COR-L47 (cell line): ENCODE data around the gene KCNK16.
A peak's percentile ranks its signal among the peaks of the same experiment; 100 is the strongest.

Experiments
- DNase-seq: peaks from one replicate; lab custom pipeline; 2025; lab: John Stamatoyannopoulos, UW

The KCNK16 gene

DNA sequence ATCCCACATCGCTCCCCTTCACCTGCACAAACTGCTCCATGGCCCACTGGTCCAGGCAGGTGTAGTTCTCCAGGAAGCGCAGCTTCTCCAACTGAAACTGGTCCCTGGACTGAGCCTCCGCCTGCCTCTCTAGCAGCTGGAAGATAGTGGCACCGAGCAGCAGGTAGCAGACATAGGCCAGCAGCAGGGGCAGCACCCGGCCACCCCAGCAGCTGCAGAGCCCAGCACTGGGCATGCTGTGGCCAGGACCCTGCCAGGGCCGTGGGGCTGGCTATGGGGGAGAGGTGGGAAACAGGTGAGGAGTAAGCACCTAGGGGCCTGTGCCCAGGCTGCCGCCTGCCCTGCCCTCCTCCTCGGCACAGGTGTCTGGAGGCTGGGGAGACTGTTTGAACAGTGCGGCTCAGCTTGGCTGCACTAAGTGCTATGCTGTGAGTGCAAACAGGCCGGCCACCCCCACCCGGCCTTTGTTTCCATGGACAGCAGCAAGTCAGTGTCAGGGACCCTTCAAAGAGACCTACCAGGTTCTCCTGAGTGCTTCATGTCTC, at the start of gene KCNK16:
KCNK16 (minus strand) TSS at position 397 of the 545 bp plus-strand sequence; CDS start at position 235, 162 bp downstream.
- DNase-seq = peak; percentile 9

DNA sequence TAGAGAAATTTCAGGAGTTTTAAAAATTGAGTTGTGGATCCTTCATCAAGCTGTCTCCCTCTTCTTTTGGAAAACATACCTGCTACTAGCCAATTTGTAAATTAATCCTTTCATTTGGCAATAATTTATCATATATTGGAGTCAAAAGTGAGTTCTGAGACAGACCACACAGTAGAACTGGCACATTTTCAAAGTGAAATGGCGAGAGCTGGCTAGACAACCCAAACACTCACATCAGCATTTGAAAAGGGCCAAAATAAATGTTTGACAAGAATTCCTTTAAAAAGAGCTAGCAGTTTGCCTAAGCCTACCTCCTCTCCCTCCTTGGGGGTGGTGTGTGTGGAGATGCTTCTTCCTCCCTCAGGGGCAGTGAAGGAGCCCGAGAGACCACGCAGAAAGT, 47.9 kb upstream of the KCNK16 start:
- DNase-seq = no peak

DNA sequence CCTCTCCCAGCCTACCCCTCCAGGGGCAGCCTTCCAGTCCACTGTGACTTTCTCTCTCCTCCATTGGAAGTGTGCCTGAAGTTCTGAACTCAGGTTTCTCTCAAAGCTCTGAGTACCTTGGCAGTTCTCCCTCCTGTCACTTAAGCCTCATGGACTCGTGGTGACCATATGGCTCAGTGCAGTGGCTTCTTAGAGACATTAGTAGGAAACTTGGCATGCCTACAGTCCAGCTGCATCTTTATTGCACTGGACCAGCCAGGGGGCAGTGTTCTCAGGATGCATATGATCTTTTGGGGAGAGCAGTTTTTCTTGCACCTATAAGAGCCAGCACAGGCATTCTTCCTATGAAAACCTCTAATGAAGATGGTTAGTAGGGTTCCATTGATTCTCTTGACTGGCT, 47.5 kb upstream of the KCNK16 start:
- DNase-seq = no peak

DNA sequence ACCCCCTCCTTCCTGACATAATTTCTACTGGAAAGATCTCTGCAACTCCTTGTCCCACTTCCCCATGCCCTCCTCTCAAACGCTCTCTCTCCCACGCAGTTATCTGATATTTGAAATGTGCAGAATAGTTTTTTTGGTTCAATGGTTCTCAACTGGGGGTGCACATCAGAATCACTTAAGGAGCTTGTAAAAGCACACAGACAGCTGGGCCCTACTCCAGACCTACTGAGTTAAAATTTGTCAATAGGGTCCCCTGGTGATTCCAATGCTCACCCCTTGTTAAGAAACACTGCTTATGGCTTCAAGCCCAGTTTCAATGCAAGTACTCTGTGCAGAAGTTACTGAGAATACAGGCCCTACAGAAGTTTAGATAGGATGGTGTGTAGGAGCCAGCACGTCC, 45.2 kb upstream of the KCNK16 start:
- DNase-seq = no peak

DNA sequence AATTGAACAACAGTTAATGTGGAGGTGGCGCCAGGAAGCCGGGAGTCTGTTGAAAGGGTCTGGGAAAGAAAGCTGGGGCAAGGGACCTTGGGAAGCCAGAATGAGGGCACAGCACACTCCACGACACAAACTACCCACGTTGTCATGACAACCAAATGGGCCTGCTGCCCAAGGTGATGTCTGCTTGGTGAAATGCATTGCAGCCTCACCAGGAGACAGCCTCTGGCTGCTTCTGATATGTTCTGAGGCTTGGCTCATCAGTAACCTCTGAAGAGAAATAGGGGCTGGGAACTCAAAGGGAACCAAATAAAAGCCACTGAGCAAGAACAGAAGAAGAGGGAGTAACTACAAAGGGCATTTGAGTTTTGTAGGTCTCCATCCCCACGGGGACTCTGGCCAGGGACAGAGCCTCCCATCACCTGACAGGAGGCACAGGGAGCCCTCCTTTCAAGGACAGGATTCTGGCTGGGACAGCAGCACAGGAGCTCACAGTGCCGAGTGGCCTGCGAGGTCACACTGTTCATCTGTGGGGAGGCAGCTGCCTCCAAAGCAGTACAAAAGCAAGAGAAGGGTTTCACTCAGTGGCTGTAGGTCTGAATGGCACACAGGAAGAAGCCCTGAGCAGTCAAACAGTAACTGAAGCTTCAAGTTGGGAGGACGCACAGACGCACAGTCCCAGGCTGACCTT, 44.6 kb upstream of the KCNK16 start:
- DNase-seq = peak; percentile 19

DNA sequence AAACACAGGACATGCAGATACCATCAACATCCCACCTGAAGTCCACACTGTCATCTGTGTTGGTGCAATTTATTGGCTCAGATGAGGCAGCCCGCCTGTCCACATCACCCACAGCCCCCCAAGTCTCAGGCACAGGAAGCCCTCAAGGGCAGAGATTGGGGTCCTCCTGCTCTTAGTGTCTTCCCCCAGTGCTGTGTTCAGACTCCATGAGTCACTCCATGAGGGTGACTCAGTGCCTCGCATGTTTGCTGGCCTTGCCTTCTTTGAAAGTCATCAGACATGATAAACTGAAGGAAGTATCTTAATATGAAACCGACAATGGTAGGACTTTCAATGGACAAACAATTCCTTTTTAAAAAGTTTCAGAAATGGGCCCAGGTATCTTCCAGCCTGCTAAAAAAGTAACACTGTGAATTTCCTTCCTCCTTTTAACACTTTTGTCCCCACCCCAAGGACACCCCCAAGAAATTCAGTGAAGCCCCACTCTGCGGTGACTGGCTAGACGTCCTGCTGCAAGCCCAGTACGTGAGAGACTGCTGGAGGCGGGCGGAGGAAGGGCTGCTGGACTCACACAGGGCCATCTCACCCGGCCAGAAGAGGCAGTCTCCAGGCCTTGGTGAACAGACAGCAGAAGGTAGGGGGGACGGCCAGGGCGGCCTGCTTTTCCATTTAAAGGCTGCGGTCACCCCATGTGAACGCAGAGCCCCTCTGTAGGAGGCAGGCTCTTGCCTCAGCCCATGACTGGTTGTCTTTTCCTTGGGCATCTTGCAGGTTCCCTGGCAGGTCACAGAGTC, 43.0 kb upstream of the KCNK16 start:
- no peak for DNase-seq

DNA sequence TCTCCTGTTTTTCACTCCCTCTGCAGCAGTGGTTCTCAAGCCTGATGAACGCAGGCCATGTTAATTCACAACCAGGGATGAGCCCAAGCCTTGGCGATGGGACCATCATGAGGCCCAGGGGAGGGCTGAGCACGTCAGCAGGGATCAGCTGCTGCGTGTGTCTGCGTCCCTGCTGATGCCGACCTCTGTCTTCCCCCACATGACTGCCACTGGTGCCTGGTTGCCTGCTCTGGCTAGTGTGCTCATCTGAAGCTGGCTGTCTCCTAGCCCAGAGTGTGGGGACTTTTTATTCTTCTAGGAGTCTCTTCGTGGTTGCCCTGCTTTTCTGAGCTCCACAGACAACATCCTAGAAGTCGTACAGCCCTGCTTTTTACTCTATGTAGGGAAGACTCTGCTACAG, 40.8 kb upstream of the KCNK16 start:
- no peak for DNase-seq

DNA sequence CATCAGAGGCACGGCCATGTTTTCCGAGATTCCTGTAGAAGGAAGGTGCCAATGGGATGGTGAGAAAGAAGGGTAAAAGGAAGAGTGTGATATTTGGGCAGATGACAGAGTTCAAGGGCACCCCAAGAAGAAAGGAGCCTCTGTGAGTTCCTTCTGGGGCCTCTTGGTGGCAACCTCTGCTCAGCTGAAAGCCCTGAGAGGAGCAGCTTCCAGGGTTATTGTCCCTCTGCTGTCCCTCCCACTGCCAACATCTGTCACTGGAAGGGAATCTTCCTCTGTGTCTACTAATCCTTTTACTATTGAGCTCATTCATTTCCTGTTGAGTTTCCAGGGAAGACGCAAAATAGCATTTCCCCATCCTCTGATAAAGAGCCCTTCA, 40.0 kb upstream of the KCNK16 start:
- DNase-seq = no peak

DNA sequence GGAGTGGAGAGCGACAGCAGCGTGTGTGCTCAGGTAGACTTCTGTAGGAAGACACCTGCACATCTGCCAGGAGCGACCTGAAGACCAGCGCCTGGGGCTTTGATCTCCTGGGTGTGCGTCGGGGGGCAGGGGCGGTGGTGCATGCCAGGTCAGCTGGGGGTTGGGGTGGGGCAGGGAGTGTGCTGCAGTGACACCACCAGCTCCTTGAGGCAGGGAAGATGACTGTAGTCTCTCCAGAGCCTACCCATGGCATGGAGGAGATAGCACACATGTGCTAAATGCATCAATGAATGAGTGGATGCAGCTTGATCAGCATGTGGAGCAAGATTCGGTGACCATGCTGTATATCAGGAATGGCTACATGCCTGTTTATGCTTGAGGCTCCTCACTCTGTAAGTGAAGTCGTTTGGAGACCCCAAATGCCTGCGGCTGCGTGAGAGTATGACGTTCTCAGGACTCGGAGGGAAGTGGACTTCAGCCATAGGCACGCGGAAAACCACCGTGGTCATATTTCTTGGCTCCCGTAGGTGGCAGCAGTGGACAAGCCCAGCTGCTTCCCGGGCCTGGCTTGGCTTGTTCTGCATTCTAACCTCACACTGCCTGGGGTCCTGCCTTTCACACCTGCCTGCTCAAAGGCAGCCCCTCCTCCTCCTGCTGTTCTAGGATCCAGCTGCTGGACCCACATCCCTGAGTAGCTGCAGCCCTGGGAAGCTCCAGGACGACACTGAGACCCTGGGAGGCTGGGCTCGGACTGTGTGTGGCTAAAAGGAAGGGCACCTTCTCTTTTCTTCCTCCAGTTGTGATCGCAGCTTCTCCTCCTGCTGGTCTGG, 39.4 kb upstream of the KCNK16 start:
- peak; percentile 61 for DNase-seq

DNA sequence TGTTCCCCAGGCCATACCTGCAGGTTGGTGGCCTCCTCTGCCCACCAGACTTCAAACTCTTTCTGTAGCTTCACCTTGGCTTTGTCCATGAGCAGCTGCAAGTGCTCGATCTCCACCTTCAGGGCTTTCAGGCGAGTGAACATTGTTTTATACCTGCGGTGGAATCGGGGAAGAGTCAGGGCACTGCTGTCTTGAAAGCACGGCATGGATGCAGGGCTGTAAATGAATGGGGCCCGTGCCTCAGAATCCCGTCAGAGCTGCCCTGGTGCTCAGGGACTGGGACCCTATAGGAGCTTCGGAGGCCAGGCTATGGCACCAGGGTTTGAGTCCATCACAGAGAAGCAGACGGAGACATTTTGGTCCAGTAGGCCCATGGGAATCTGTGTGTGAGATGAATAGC, 37.9 kb upstream of the KCNK16 start:
- no peak for DNase-seq

DNA sequence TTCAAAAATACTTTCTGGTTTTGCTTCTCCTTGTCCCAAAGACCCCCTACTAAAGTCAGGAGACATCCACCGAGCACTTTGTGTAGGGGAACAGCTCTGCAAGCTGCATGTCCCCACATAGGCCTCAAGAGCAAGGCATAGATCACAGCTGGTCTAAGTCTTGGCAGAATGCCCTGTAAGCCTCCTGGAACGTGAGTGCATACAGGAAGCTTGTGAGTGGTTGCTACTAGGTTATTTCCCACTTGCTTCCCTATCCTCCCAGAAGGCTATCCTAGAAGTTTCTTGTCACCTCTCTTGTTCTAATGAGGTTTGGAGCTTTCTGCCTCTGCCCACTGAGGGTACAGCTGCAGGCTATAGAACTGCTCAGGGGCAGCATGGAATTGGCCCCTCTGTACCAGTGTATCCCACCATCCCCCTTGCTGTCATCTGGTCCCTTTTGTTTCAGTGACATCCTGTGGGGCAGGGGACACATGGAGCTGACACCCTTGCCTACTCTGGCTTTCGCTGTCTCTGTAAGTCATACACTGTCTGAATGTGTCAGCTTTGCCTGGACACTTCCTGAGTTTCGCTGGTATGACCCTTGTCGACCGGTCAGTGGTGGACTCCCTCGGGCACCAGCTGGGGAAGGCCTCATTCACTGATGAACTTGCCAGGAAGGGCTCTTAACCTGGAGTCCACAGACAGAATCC, 35.6 kb upstream of the KCNK16 start:
- peak; percentile 53 for DNase-seq

DNA sequence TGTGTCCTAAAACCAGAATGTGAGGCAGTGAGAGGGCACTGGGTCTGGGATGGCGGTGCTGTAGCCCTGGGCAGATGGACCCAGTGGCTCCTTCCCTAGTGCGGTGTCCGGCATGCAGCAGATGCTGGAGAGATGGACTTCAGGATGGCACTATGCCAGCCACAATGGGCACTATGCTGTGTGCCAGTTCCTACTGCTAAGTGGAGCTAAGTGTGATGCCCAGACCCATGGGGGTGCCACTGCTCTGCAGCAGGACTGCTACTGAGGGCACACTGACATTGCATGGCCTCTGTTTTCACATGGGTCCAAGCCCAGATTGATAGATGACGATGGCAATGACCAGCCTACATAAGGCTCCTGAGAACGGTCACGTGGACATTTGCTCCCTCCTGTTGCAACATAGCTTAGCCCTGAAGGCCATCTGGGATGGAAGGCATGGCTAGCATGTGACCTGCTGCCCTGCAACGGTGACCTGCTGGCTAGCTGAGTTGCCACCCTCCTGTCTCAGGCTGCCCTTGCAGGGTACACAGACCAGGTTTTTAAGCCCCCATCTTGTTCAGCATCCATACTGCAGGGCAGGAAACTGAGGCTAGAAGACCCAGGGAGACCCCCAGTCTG, 31.3 kb upstream of the KCNK16 start:
- DNase-seq = no peak

DNA sequence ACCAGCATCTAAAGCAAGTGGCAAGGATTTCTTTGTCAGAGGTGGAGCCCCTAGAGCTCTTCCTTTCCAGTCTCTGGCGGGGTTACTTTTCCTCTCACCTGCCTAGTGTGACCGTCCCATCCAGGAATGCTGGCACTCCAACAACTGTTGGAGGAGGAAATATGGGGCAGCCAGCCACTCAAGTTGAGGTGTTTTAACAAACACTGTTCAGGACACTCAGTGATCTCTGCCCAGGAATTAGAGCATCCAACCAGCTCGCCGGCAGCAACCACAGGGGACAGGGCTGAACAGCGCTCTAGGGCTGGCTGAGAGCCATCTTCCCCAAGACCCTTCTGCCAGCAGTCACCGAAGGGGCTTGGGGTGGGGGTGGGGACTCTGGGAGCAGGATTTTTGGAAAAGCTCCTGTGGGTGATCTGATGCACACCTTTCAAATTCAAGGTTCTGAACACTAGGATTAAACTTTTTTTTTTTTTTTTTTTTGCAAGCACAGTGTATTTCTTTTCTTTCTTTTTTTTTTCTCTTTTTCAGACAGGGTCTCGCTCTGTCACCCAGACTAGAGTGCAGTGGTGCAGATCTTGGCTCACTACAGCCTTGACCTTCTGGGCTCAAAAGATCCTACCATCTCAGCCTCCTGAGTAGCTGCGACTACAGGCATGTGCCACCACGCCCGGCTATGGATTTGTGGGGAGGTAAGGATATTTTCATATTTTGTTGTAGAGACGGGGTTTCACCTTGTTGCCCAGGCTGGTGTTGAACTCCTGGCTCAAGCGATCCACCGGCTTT, 28.4 kb upstream of the KCNK16 start:
- DNase-seq = no peak

DNA sequence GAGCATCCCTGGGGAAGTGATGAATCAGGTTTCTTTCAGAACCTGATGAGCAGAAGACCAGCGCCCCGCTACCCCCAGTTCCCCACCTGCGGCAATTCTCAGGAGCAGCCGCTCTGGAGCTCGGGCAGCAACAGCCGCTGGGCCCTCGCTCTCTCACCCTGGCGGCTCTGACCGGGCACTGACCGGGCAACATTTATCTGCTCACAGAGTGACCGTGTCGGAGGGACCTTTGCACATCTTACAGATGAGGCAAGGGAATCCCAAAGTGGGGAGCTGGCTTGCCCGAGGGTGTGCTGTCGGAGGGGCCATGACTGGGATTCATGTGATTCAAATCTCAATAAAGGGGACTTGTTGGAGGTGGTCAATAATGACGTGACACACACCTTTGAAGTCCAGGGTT, 26.2 kb upstream of the KCNK16 start:
- no peak for DNase-seq

DNA sequence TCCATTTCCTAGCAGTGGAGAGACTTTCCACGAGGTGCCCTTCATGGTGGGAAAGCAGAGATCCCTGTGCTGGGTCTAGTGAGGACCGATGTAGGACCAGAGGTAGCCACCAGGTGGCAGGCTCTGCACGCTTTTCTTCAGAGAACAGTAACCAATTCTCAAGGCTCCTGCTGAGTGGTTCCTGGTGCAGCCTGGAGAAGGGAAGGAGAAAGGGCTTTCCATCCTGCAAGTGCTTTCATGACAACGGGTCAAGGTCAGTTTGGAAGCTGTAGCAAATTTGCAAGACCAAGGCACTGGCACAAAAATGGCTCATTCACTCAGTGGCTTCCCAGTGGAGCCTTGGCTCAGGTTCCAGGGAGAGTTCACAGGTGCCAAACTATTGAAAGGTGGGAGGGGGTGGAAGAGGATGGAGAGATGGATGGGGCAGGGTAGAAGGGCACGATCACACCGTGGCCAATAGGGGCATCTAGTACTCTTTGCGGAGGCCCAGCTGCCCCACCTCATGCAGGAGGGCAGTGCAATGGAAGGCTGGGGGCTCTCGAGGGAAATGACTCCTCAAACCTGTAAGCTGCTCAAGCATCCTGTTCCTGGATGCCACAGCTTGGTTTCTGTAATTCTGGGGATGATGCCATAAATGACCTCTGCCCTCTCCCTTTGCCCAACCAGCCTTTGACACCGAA, 25.5 kb upstream of the KCNK16 start:
- peak; percentile 53 for DNase-seq

DNA sequence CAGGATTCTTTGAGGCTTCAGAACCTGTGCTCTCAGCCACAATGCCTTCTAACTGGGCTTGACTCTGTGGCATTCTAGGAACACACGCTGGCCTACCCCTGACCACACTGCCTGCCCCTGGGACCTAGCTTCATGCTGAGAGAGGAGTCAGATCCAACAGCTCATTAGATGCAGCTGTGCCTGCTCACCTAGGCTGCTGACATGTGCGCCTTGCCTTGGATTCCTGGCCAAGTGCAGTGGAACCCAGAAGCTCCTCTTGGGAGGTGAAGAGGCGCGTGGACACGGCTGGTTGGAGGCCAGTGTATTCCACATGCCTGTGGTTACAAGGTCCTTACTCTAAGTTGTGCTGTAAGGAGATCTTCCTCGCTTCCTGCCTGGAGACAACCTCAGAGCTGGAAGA, 24.7 kb upstream of the KCNK16 start:
- no peak for DNase-seq

DNA sequence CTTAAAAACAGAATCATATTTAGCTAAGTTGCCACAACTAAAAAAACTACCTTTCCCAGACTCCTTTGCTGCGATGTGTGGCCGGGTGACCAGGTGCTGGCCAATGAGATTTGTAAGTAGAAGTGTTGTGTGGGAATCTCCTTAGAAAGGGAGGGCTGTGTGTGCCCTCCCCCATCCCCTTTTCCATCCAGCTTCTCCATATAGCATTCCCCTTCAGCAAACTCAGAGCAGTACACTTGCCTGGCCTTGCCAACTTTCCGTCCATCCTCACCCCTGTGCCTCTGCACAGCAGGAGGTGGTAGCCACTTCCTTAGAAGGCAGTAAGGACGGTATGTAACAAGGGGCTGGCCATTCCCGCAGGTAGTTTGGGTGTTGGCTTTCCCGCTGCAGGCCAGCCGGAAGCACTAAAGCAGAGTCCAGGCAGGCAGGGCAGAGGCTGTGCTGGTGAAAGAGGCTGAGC, 22.3 kb upstream of the KCNK16 start:
- DNase-seq = no peak

DNA sequence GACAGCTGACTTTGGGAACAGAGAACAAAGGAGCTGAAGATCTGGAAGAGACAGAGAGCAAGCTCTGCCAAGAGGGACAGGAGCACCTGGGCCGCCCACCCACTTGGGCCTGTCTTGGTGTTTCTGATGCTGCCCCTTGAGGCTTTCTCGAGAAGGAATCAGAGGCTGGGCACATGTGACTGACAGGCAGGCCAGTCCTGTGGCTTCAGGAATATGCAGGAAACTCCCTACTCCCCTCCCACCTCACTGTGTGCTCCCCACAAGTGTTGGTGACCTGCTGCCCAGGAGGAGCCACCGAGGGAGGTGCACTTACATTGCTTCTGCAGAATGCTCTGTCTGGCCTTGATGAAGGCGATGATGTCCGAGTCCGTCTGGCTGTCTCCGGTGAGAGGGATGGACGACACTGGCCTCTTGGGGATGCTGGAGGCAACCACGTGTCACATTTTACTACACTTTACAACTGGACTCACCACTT, 20.9 kb upstream of the KCNK16 start:
- DNase-seq = no peak

DNA sequence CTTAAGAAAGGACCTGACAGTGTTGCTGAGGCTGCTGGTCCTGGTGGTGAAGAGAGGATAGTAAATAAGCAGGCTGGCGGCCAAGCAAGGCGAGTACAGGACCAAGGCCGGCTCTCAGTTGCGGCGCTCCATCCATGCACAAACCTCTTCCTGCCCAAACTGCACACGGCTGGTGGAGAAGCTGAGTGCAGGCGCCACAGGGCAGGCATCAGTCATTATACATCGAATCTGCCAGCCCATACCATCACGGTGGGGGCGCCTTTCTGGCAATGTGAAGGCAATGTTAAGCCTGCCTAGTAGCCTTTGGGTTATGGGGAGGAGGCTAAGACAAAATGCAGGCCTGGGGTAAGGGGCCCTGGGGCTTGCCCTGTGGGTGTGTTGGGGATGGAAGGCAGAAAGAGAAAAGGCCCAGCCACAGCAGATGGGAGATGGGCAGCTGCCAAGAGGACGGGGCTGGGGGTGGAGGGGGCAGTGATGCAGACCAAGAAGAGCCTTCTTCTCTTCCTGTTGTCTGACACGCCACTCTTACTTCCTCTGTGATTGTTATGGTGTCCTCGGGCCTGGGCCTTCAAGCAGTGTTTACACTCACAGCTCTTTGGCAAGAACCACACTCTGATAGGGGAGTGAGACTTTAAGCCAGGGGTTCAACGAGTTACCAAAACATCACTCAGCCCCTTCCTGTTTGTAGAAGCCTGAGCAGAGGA, 20.3 kb upstream of the KCNK16 start:
- peak; percentile 28 for DNase-seq
